ENCODE results near the gene SGSH. TPM values are rescaled to one million over a fixed set of nuclear protein-coding genes. Genes with fewer than 3 reads are reported as not detected.

SGSH gene
- total RNA-seq, 1 donor from 2014 or later, result 57.8 TPM

DNA sequence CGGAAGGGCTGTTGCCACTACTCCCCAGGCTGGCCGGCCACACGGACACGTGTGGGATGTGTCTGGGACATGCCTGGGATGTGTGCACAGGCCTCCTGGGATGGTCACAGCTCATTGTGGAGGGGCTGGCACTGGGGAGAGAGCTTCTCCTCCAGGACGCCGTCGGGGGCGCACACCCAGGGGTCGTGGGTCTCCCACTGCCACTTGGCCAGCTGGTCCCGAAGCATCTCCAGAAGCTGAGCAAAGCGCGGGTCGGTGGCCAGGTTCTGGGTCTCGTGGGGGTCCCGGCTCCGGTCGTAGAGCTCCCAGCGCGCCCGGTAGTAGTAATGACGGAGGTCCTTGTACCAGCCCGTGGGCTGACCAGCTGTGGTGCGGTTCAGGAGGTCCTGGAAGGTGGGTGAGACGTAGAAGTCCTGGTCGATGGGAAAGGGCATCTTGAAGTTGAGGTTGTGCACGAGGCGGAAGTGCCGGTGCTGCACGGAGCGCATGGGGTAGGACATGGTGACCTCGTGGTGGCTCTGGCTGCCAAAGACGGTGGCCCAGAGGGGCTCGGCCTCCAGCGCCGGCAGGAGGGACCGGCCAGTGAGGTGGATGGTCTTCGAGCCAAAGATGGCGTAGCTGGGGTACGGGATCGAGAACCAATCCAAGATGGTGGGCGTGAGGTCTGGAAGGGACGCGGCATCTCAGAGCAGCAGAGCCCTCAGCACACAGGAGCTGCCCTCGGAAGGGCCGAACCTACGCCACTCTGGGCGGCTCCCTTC, 9.6 kb downstream of the SGSH start:
- Histone ChIP-seq H3K9me3 (no peaks in the 10 kb centered on the region), H3K36me3 (peaks cover 75% of the 10 kb centered on the region), H3K4me3 (no peak overlapping the region), H3K27ac (no peak overlapping the region), H3K4me1 (peaks cover 4% of the 10 kb centered on the region), H3K27me3 (ENCODE audit: low read depth) (no peaks in the 10 kb centered on the region)
- DNase-seq, result no peak
- intact Hi-C loops (cut with DNase I), result no loop called here
- no peak for ATAC-seq
- TF ChIP-seq, protein P1, sequence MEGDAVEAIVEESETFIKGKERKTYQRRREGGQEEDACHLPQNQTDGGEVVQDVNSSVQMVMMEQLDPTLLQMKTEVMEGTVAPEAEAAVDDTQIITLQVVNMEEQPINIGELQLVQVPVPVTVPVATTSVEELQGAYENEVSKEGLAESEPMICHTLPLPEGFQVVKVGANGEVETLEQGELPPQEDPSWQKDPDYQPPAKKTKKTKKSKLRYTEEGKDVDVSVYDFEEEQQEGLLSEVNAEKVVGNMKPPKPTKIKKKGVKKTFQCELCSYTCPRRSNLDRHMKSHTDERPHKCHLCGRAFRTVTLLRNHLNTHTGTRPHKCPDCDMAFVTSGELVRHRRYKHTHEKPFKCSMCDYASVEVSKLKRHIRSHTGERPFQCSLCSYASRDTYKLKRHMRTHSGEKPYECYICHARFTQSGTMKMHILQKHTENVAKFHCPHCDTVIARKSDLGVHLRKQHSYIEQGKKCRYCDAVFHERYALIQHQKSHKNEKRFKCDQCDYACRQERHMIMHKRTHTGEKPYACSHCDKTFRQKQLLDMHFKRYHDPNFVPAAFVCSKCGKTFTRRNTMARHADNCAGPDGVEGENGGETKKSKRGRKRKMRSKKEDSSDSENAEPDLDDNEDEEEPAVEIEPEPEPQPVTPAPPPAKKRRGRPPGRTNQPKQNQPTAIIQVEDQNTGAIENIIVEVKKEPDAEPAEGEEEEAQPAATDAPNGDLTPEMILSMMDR (IDR thresholded peaks at IDR 0.05), result no peak

- intact Hi-C loops (cut with DNase I), result no loop called here
- no peak overlapping the region for H3K27ac ChIP-seq
- TF ChIP-seq, protein P1 (IDR thresholded peaks at IDR 0.05), result no peak
- peaks cover 67% of the 10 kb centered on the region for H3K36me3 ChIP-seq
- H3K9me3 ChIP-seq, result no peaks in the 10 kb centered on the region
- H3K27me3 ChIP-seq (ENCODE audit: low read depth), result no peaks in the 10 kb centered on the region
- DNase-seq (no peak), ATAC-seq (no peak)
- H3K4me1 ChIP-seq, result peaks cover 4% of the 10 kb centered on the region
- H3K4me3 ChIP-seq, result no peak overlapping the region
Measured at GRCh38 chr17:80209765-80210164, 10.4 kb downstream of the SGSH start.

- intact Hi-C loops (cut with DNase I), result no loop called here
Measured at GRCh38 chr17:80208050-80208449, 12.1 kb downstream of the SGSH start.

GRCh38 chr17:80205811-80206210, 14.3 kb downstream of the SGSH start:
- TF ChIP-seq, protein P1 (IDR thresholded peaks at IDR 0.05), result no peak
- H3K27me3 ChIP-seq (ENCODE audit: low read depth), result no peaks in the 10 kb centered on the region
- peaks cover 27% of the 10 kb centered on the region for H3K36me3 ChIP-seq
- intact Hi-C loops (cut with DNase I), result no loop called here
- DNase-seq (no peak), ATAC-seq (no peak)
- H3K9me3 ChIP-seq, result no peaks in the 10 kb centered on the region
- H3K4me3 ChIP-seq, result no peak overlapping the region
- no peaks in the 10 kb centered on the region for H3K4me1 ChIP-seq
- H3K27ac ChIP-seq, result no peak overlapping the region

More at GRCh38 chr17:80208050-80208449, 12.1 kb downstream of the SGSH start:
- DNase-seq, result no peak
- Histone ChIP-seq H3K36me3 (peaks cover 50% of the 10 kb centered on the region), H3K9me3 (no peaks in the 10 kb centered on the region), H3K27ac (no peak overlapping the region), H3K4me1 (no peaks in the 10 kb centered on the region), H3K4me3 (no peak overlapping the region), H3K27me3 (ENCODE audit: low read depth) (no peaks in the 10 kb centered on the region)
- ATAC-seq, result no peak
- TF ChIP-seq, protein P1 (IDR thresholded peaks at IDR 0.05), result no peak

- Histone ChIP-seq H3K36me3 (peaks cover 18% of the 10 kb centered on the region), H3K9me3 (no peaks in the 10 kb centered on the region), H3K4me1 (no peaks in the 10 kb centered on the region), H3K27ac (no peak overlapping the region), H3K4me3 (no peak overlapping the region), H3K27me3 (ENCODE audit: low read depth) (no peaks in the 10 kb centered on the region)
- ATAC-seq (no peak), DNase-seq (no peak)
- intact Hi-C loops (cut with DNase I), result no loop called here
- TF ChIP-seq, protein P1 (IDR thresholded peaks at IDR 0.05), result no peak
Measured at GRCh38 chr17:80204626-80205468, 15.3 kb downstream of the SGSH start.

All from lower lobe of right lung (tissue), 2 donors.